ENCODE results near the gene TGFBI.

The TGFBI gene

GRCh38 chr5:136094913-136095641 is 66.3 kb downstream of the TGFBI start:
- DNase-seq, result no peak

GRCh38 chr5:136098176-136098575 is 69.4 kb downstream of the TGFBI start:
- DNase-seq, result no peak

GRCh38 chr5:136099870-136100269 is 71.1 kb downstream of the TGFBI start:
- no peak for DNase-seq

GRCh38 chr5:136101884-136102283 is 73.1 kb downstream of the TGFBI start:
- DNase-seq, result no peak

GRCh38 chr5:136103118-136103517 is 74.3 kb downstream of the TGFBI start:
- DNase-seq, result no peak

- no peak for DNase-seq
These were observed 75.6 kb downstream of the TGFBI start for GRCh38 chr5:136104306-136104965.

- DNase-seq, result no peak
These were observed 77.7 kb downstream of the TGFBI start for GRCh38 chr5:136106351-136107031.

- DNase-seq, result no peak
These were observed 79.4 kb downstream of the TGFBI start for GRCh38 chr5:136108180-136108611.

GRCh38 chr5:136108766-136109165 is 80.0 kb downstream of the TGFBI start:
- no peak for DNase-seq

- DNase-seq, result no peak
These were observed 80.8 kb downstream of the TGFBI start for GRCh38 chr5:136109453-136110135.

All from HCEC 1CT (cell line).